GM21360 (cell line): Measurements from ENCODE around the gene TTC7B.

ENCODE experiments used
- ATAC-seq: cut with Tn5 transposase; IDR thresholded peaks from one replicate; pipeline ENCODE4 v1.9.1; 2021; ENCODE audit warnings: mild to moderate bottlenecking, moderate library complexity; ENCODE audit not compliant: unreplicated experiment

Gene TTC7B

GRCh38 chr14:90519262-90519920 is 296.8 kb downstream of the TTC7B start:
- ATAC-seq, result no peak

GRCh38 chr14:90518941-90519256 is 297.3 kb downstream of the TTC7B start:
- no peak for ATAC-seq

- no peak for ATAC-seq
Observed at GRCh38 chr14:90518069-90518940, 297.9 kb downstream of the TTC7B start.

- ATAC-seq, result no peak
Observed at GRCh38 chr14:90517076-90517841, 299.0 kb downstream of the TTC7B start.

GRCh38 chr14:90514566-90514965 is 301.7 kb downstream of the TTC7B start:
- ATAC-seq, result no peak

- no peak for ATAC-seq
Observed at GRCh38 chr14:90514015-90514398, 302.2 kb downstream of the TTC7B start.

- ATAC-seq, result no peak
Observed at GRCh38 chr14:90513161-90514014, 302.8 kb downstream of the TTC7B start.

- ATAC-seq, result no peak
Observed at GRCh38 chr14:90512329-90512991, 303.8 kb downstream of the TTC7B start.

- ATAC-seq, result no peak
Observed at GRCh38 chr14:90511795-90512328, 304.4 kb downstream of the TTC7B start.

- ATAC-seq, result no peak
Observed at GRCh38 chr14:90511252-90511651, 305.0 kb downstream of the TTC7B start.

GRCh38 chr14:90510159-90510558 is 306.1 kb downstream of the TTC7B start:
- no peak for ATAC-seq

- no peak for ATAC-seq
Observed at GRCh38 chr14:90509403-90509802, 306.8 kb downstream of the TTC7B start.

- ATAC-seq, result no peak
Observed at GRCh38 chr14:90508536-90509254, 307.5 kb downstream of the TTC7B start.

- ATAC-seq, result no peak
Observed at GRCh38 chr14:90508036-90508435, 308.2 kb downstream of the TTC7B start.

- ATAC-seq, result no peak
Observed at GRCh38 chr14:90507428-90507827, 308.8 kb downstream of the TTC7B start.

- ATAC-seq, result no peak
Observed at GRCh38 chr14:90506748-90507147, 309.5 kb downstream of the TTC7B start.

GRCh38 chr14:90505531-90505930 is 310.7 kb downstream of the TTC7B start:
- ATAC-seq, result no peak

- ATAC-seq, result no peak
Observed at GRCh38 chr14:90504643-90505042, 311.6 kb downstream of the TTC7B start.

GRCh38 chr14:90503582-90503981 is 312.6 kb downstream of the TTC7B start:
- ATAC-seq, result no peak
